Brain microvascular endothelial cell (primary cell): ENCODE results near the gene CCN2.

Source experiments
- DNase-seq: peaks from one replicate; pipeline ENCODE4 v3.0.0-alpha.2; 2020
- H3K27ac ChIP-seq: fragments of 250-450 bp; sonication (Bioruptor Pico); 2 replicates; pipeline ENCODE4 v1.5.1; 2020; ENCODE audit warnings: mild to moderate bottlenecking, moderate library complexity
- H3K27me3 ChIP-seq: fragments of 250-450 bp; sonication (Bioruptor Pico); replicated peaks from 2 replicates; pipeline ENCODE4 v1.5.1; 2020; ENCODE audit warnings: mild to moderate bottlenecking
- H3K36me3 ChIP-seq: fragments of 250-450 bp; sonication (Bioruptor Pico); replicated peaks from 2 replicates; pipeline ENCODE4 v1.5.1; 2020; ENCODE audit warnings: mild to moderate bottlenecking
- H3K4me3 ChIP-seq: 2 replicates; pipeline ENCODE4 v1.5.1; 2011; ENCODE audit warnings: low read depth, mild to moderate bottlenecking, control low read depth, low read length, moderate library complexity
- CTCF ChIP-seq: IDR thresholded peaks from 2 replicates; pipeline ENCODE4 v1.5.1; 2011; ENCODE audit warnings: low read depth, mild to moderate bottlenecking, moderate library complexity, low read length, control low read depth, inconsistent platforms; ENCODE audit errors: missing control alignments
- in situ Hi-C: cut with HindIII; loops from 2 replicates; pipeline ENCODE4 v1.10.0; 2017; ENCODE audit warnings: low sequenced_read_pairs, low pct_ligation_motif_present

The CCN2 gene

GRCh38 chr6:131945971-131946370, 5.2 kb downstream of the CCN2 start:
- peaks cover 17% of the 10 kb centered on the region for H3K36me3 ChIP-seq
- no peak overlapping the region for H3K4me3 ChIP-seq
- TF ChIP-seq CTCF: no peak
- no peaks in the 10 kb centered on the region for H3K27me3 ChIP-seq
- peak overlapping the region; percentile 47 for H3K27ac ChIP-seq
- no peak for DNase-seq
- in situ Hi-C loops: no loop called here

GRCh38 chr6:131937703-131938631, 13.2 kb downstream of the CCN2 start:
- Histone ChIP-seq H3K36me3 (no peaks in the 10 kb centered on the region), H3K4me3 (no peak overlapping the region), H3K27me3 (no peaks in the 10 kb centered on the region), H3K27ac (peak overlapping the region; percentile 28)
- TF ChIP-seq CTCF: no peak
- peak; percentile 96 for DNase-seq
- in situ Hi-C loops: no loop called here

- no peak for TF ChIP-seq CTCF
- H3K27ac ChIP-seq: no peak overlapping the region
- no peak overlapping the region for H3K4me3 ChIP-seq
- DNase-seq: no peak
- H3K27me3 ChIP-seq: no peaks in the 10 kb centered on the region
- no peaks in the 10 kb centered on the region for H3K36me3 ChIP-seq
- in situ Hi-C loops: no loop called here
Measured at GRCh38 chr6:131937226-131937625, 13.9 kb downstream of the CCN2 start.

GRCh38 chr6:131936156-131936555, 15.0 kb downstream of the CCN2 start:
- Histone ChIP-seq H3K4me3 (no peak overlapping the region), H3K27me3 (no peaks in the 10 kb centered on the region), H3K36me3 (no peaks in the 10 kb centered on the region), H3K27ac (no peak overlapping the region)
- in situ Hi-C loops: no loop called here
- no peak for TF ChIP-seq CTCF
- DNase-seq: no peak

GRCh38 chr6:131931063-131931750, 20.0 kb downstream of the CCN2 start:
- Histone ChIP-seq H3K36me3 (no peaks in the 10 kb centered on the region), H3K27ac (no peak overlapping the region), H3K27me3 (no peaks in the 10 kb centered on the region), H3K4me3 (no peak overlapping the region)
- in situ Hi-C loops: no loop called here
- DNase-seq: no peak
- TF ChIP-seq CTCF: no peak
